Sigmoid colon (tissue), 4 donors: ENCODE data around the gene CHKA.

Experiments
- EP300 ChIP-seq, 4 donors: sonication (generic); formaldehyde crosslinking; IDR thresholded peaks; one replicate each; pipeline ENCODE4 v1.6.1; 2017; ENCODE audit warnings: antibody characterized with exemption in 4 of 4
- POLR2A ChIP-seq, 2 donors: fragments of 450-650 bp; IDR thresholded peaks; one replicate each; pipeline ENCODE4 v1.6.1; 2016; ENCODE audit warnings: antibody characterized with exemption in 2 of 2, mild to moderate bottlenecking in 2 of 2, moderate library complexity in 2 of 2
- POLR2AphosphoS5 ChIP-seq, 4 donors: sonication (generic); formaldehyde crosslinking; IDR thresholded peaks; one replicate each; pipeline ENCODE4 v1.6.1; 2017; ENCODE audit warnings: antibody characterized with exemption in 4 of 4
- TF ChIP-seq, protein P1 (sequence below), 4 experiments: fragments of 450-650 bp in 3 of 4; fragments of 200-600 bp in 1 of 4; IDR thresholded peaks; one replicate each; pipeline ENCODE4 v1.5.1; 2016 to 2019; ENCODE audit warnings: antibody characterized with exemption in 4 of 4, mild to moderate bottlenecking in 3 of 4, moderate library complexity in 2 of 4

DNA sequence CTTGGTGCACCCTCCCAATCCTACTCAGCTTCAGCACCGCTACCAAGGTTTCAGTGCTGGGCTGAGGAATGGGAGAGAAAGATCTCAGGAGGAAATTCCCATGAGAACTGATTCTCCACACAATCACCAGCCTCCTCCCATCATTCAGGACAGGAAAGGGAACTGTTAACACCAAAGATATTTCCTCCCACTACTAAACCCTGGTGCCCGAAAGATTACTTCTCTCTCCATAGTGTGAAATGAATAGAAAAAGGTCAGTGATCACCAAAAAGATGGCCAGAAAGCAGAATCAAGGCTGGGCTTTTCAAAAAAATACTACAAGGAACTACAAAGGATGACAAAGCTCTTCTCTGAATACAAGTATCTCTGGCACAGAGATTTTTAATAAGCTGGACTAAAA is 56.3 kb downstream of the CHKA start:
- TF ChIP-seq, protein P1, sequence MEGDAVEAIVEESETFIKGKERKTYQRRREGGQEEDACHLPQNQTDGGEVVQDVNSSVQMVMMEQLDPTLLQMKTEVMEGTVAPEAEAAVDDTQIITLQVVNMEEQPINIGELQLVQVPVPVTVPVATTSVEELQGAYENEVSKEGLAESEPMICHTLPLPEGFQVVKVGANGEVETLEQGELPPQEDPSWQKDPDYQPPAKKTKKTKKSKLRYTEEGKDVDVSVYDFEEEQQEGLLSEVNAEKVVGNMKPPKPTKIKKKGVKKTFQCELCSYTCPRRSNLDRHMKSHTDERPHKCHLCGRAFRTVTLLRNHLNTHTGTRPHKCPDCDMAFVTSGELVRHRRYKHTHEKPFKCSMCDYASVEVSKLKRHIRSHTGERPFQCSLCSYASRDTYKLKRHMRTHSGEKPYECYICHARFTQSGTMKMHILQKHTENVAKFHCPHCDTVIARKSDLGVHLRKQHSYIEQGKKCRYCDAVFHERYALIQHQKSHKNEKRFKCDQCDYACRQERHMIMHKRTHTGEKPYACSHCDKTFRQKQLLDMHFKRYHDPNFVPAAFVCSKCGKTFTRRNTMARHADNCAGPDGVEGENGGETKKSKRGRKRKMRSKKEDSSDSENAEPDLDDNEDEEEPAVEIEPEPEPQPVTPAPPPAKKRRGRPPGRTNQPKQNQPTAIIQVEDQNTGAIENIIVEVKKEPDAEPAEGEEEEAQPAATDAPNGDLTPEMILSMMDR (IDR thresholded peaks at IDR 0.05), result no peak
- TF ChIP-seq POLR2A (IDR thresholded peaks at IDR 0.05) (no peak), POLR2AphosphoS5 (IDR thresholded peaks at IDR 0.05) (no peak), EP300 (IDR thresholded peaks at IDR 0.05) (no peak)
